ENCODE data around the gene GPHN.

DNA sequence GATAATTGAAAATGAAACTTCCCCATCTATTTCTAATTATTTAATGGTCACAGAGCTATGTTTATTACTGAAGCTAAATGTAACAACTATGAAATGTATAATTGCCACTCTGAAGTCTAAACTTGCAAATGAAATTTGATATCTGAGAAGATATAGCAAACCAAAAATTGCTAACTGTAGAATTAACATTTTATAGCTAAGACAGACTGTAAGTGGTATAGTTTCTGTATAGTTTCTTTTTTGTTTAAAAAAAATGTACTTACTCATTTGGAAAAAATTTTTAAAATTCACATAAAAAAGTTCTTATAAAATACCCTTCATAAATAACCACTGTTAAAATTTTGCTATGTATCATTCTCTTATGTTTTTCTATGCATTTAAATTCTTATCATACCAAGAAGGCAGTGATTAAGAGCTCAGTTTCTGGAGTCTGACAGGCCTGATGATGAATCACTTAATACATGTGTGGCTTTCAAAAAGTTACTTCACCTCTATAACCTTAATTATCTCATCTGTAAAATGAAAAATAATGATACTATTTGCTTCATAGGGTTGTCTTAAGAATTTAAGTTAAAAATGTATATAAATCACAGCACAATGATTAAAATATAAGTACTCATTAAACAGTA, 466.6 kb downstream of the GPHN start:
- TF ChIP-seq, protein P1, sequence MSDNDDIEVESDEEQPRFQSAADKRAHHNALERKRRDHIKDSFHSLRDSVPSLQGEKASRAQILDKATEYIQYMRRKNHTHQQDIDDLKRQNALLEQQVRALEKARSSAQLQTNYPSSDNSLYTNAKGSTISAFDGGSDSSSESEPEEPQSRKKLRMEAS (IDR thresholded peaks at IDR 0.05; ENCODE audit: low read depth, low read length), result no peak
- TF ChIP-seq, protein P2, sequence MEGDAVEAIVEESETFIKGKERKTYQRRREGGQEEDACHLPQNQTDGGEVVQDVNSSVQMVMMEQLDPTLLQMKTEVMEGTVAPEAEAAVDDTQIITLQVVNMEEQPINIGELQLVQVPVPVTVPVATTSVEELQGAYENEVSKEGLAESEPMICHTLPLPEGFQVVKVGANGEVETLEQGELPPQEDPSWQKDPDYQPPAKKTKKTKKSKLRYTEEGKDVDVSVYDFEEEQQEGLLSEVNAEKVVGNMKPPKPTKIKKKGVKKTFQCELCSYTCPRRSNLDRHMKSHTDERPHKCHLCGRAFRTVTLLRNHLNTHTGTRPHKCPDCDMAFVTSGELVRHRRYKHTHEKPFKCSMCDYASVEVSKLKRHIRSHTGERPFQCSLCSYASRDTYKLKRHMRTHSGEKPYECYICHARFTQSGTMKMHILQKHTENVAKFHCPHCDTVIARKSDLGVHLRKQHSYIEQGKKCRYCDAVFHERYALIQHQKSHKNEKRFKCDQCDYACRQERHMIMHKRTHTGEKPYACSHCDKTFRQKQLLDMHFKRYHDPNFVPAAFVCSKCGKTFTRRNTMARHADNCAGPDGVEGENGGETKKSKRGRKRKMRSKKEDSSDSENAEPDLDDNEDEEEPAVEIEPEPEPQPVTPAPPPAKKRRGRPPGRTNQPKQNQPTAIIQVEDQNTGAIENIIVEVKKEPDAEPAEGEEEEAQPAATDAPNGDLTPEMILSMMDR (IDR thresholded peaks at IDR 0.05; ENCODE audit: low read depth, low read length), result no peak
